Endothelial cell (in vitro differentiated cells): ENCODE results near the gene KLHDC10. TPM values are rescaled to one million over a fixed set of nuclear protein-coding genes. Genes with fewer than 3 reads are reported as not detected.

ENCODE experiments used
- DNase-seq: peaks from one replicate; pipeline ENCODE4 v3.0.0; 2021; ENCODE audit warnings: low spot score
- H3K27ac Mint-ChIP-seq: one replicate; pipeline ENCODE4 v1.8.0; 2021; ENCODE audit warnings: mixed read lengths, inconsistent platforms; ENCODE audit not compliant: unreplicated experiment
- H3K27me3 Mint-ChIP-seq: one replicate; pipeline ENCODE4 v1.8.0; 2021; ENCODE audit warnings: mild to moderate bottlenecking, moderate library complexity, mixed read lengths, inconsistent platforms; ENCODE audit not compliant: unreplicated experiment
- H3K36me3 Mint-ChIP-seq: one replicate; pipeline ENCODE4 v1.8.0; 2021; ENCODE audit warnings: mild to moderate bottlenecking, low read depth, mixed read lengths, inconsistent platforms; ENCODE audit not compliant: unreplicated experiment
- H3K4me1 Mint-ChIP-seq: one replicate; pipeline ENCODE4 v1.8.0; 2021; ENCODE audit warnings: mild to moderate bottlenecking, mixed read lengths, inconsistent platforms; ENCODE audit not compliant: unreplicated experiment
- H3K4me3 Mint-ChIP-seq: one replicate; pipeline ENCODE4 v1.8.0; 2021; ENCODE audit warnings: mild to moderate bottlenecking, mixed read lengths, inconsistent platforms; ENCODE audit not compliant: unreplicated experiment
- H3K9me3 Mint-ChIP-seq: one replicate; pipeline ENCODE4 v1.8.0; 2021; ENCODE audit warnings: mixed read lengths, inconsistent platforms; ENCODE audit not compliant: unreplicated experiment
- CTCF ChIP-seq: fragments of 200-600 bp; sonication (generic); IDR thresholded peaks from one replicate; pipeline ENCODE4 v1.5.0; 2021; ENCODE audit warnings: antibody characterized with exemption; ENCODE audit not compliant: unreplicated experiment
- total RNA-seq: library from RNA; stranded (reverse); fragmentation: NEBNext Ultra II Directional; extraction: Animal tissue kit (Norgen Biotek cat#: 25700); gene quantifications from one replicate; pipeline ENCODE4 v1.2.1, GENCODE V29; 2021; ENCODE audit not compliant: unreplicated experiment

Gene KLHDC10
- total RNA-seq, 1 donor from 2014 or later: 28.8 TPM

- Mint-ChIP-seq H3K27me3 (peaks cover 1% of the 10 kb centered on the region), H3K9me3 (no peaks in the 10 kb centered on the region), H3K27ac (no peak overlapping the region), H3K36me3 (peaks cover 6% of the 10 kb centered on the region), H3K4me3 (no peak overlapping the region), H3K4me1 (peaks cover 7% of the 10 kb centered on the region)
- no peak for TF ChIP-seq CTCF
- no peak for DNase-seq
Observed at GRCh38 chr7:130099331-130099730, 29.0 kb downstream of the KLHDC10 start.

DNA sequence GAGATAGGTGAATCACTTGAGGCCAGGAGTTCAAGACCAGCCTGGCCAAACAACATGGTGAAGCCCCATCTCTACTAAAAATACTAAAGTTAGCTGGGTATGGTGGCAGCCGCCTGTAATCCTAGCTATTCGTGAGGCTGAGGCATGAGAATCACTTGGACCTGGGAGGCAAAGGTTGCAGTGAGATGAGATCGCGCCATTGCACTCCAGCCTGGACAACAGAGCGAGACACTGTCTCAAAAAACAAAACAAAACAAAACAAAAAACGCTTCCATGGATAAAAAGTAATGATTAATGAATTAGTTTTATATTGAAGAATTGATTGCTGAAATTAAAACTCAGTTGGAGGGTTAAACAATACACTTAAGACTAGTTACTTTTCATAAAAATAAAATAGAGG lies 32.3 kb downstream of the KLHDC10 start:
- peaks cover 1% of the 10 kb centered on the region for H3K27me3 Mint-ChIP-seq
- no peaks in the 10 kb centered on the region for H3K9me3 Mint-ChIP-seq
- no peak overlapping the region for H3K27ac Mint-ChIP-seq
- peaks cover 6% of the 10 kb centered on the region for H3K36me3 Mint-ChIP-seq
- H3K4me1 Mint-ChIP-seq: peaks cover 7% of the 10 kb centered on the region
- H3K4me3 Mint-ChIP-seq: no peak overlapping the region
- no peak for TF ChIP-seq CTCF
- no peak for DNase-seq

DNA sequence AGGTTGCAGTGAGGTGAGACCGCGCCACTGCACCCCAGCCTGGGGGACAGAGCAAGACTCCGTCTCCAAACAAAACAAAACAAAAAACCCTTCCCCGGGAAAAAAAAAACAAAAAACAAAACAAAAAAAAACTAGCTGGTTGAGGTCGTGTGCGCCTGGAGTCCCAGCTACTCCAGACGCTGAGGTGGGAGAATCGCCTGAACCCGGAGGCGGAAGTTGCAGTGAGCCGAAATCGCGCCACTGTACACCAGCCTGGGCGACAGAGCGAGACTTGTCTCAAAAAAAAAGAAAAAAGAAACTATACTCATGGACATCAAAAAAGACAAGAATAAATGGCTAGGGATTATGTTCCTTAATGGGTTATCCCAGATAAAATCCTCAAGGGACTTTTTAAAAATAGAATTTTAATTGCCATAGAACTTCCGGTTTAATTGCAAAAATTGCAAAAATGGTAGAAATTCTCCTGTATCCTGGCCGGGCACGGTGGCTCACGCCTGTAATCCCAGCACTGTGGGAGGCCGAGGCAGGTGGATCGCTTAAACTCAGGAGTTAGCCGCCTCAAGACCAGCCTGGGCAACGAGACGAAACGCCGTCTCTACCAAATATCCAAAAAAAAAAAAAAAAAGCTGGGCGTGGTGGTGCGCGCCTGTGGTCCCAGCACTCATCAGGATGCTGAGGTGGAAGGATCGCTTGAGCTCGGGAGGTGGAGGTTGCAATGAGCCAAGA lies 37.8 kb downstream of the KLHDC10 start:
- H3K4me1 Mint-ChIP-seq: no peaks in the 10 kb centered on the region
- no peak for TF ChIP-seq CTCF
- peaks cover 2% of the 10 kb centered on the region for H3K27me3 Mint-ChIP-seq
- H3K27ac Mint-ChIP-seq: no peak overlapping the region
- no peak overlapping the region for H3K4me3 Mint-ChIP-seq
- H3K9me3 Mint-ChIP-seq: no peaks in the 10 kb centered on the region
- DNase-seq: no peak
- no peaks in the 10 kb centered on the region for H3K36me3 Mint-ChIP-seq

GRCh38 chr7:130108809-130109208 lies 38.5 kb downstream of the KLHDC10 start:
- Mint-ChIP-seq H3K9me3 (no peaks in the 10 kb centered on the region), H3K27ac (no peak overlapping the region), H3K36me3 (no peaks in the 10 kb centered on the region), H3K4me3 (no peak overlapping the region), H3K4me1 (no peaks in the 10 kb centered on the region), H3K27me3 (peaks cover 2% of the 10 kb centered on the region)
- no peak for DNase-seq
- TF ChIP-seq CTCF: no peak

- TF ChIP-seq CTCF: no peak
- H3K36me3 Mint-ChIP-seq: no peaks in the 10 kb centered on the region
- H3K9me3 Mint-ChIP-seq: no peaks in the 10 kb centered on the region
- no peak overlapping the region for H3K4me3 Mint-ChIP-seq
- peaks cover 2% of the 10 kb centered on the region for H3K27me3 Mint-ChIP-seq
- no peak for DNase-seq
- H3K4me1 Mint-ChIP-seq: no peaks in the 10 kb centered on the region
- no peak overlapping the region for H3K27ac Mint-ChIP-seq
Observed at GRCh38 chr7:130112093-130112492, 41.8 kb downstream of the KLHDC10 start.
